GM18870 (cell line): ENCODE results near the gene DCTD.
"Not testable (repeated sequence)": the region's sequence is repeated elsewhere in the genome, so short reads cannot be mapped to it uniquely, and the experiment has no call there.

ENCODE experiments used
- ATAC-seq: cut with Tn5 transposase; IDR thresholded peaks from one replicate; pipeline ENCODE4 v1.9.1; 2021; ENCODE audit warnings: moderate library complexity; ENCODE audit not compliant: unreplicated experiment

DCTD gene

GRCh38 chr4:182922501-182923284 is 5.5 kb upstream of the DCTD start:
- ATAC-seq, result no peak

- no peak for ATAC-seq
Observed at GRCh38 chr4:182921608-182922007, 4.4 kb upstream of the DCTD start.

- ATAC-seq, result no peak
Observed at GRCh38 chr4:182920676-182921075, 3.5 kb upstream of the DCTD start.

DNA sequence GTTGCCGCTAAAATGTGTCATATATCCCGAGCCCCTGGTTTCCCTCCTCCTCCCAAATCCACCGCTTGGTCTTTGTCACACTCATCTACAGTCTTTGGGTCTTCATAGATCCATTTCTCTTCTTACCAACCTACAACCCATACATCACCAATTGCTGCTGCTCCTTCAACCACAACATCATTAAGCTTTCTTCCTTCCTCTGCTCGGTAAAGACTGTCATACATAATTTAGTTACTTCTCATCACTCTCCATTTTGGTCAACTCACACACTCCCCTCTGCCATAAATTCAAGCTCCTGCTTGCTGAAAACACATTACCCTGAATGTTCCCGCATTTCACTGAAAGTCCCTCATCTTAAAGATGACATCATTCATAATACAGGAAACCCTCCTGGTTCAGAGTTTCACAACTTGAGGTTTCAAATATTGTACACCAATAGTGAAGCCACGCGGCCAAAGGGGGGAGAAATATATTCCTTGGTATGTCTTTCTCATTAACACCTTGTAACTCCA is 1.7 kb upstream of the DCTD start:
- peak; percentile 44 for ATAC-seq

- ATAC-seq, result peak; percentile 23
Observed at GRCh38 chr4:182918044-182918607, 940 bp upstream of the DCTD start.

- peak; percentile 6 for ATAC-seq
Observed at GRCh38 chr4:182916483-182917181, 554 bp downstream of the DCTD start.

GRCh38 chr4:182914357-182914756 is 2.8 kb downstream of the DCTD start:
- ATAC-seq, result no peak

DNA sequence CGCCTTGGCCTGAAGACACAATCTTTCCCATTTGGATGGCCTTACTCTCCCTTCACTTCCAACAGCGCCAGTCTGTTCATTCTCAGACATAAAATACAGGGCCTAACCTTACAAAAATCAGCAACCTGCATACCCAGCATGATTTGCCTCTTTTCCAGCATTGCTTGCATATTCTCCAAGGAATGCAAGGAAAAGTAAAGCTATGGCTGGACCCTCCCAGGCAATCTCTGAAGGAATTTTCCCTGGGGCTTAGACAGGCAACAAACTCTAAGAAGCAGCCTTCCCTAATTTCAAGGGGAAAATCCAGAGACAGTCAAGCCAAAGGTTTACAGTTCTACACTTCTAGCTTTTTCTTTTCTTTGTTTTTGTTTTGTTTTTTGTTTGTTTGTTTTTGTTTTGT is 3.6 kb downstream of the DCTD start:
- ATAC-seq, result no peak

GRCh38 chr4:182913036-182913435 is 4.2 kb downstream of the DCTD start:
- ATAC-seq, result no peak

DNA sequence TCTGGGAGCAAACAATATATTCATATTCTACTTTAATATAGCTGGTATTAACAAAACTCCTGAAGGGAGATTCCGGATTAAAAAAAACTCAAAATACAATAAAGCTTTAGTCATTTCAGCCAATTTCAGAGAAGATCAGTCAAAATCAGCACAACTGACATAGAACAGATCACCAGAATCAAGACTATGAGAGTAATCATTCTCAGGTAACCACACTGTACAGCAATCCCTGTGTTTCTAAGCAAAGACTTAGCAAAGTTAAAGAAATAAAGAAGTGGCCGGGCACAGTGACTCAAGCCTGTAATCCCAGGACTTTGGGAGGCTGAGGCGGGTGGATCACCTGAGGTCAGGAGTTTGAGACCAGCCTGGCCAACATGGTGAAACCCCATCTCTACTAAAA is 9.1 kb downstream of the DCTD start:
- ATAC-seq, result no peak

- ATAC-seq, result no peak
Observed at GRCh38 chr4:182907396-182907795, 9.8 kb downstream of the DCTD start.

DNA sequence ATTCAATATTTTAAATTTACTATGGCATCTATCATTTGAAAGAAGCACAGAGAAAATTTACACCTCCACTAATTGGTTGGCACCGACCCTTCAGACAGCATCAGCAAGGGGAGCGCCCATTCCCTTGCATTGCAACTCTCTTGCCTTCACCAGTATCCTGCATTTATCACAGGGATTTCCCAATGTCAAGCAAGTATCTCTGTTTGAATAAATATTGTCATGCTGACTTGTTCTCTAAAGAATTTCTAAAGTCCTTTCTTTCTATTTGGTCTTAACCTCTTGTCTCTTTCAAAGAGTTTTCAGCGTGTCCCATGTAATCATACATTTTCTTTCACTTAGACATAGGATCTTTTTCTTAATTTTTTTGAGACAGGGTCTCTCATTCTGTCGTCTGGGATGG is 10.4 kb downstream of the DCTD start:
- no peak for ATAC-seq

DNA sequence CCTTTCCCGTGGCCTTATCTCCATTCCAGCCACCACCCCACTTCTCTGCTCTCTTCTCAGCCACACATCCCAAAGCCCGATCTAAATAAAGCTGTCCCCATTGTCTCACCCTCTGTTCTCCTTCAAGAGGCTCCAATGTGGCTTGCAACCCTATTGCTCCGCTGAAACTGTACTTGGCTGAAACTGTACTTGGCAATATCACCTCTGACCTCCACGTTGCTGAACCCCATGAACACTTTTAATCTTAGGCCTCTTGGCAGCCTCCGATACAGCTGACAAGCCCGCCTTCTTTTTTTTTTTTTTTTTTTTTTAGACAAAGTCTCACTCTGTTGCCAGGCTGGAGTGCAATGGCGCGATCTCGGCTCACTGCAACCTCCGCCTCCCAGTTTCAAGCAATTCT is 12.1 kb downstream of the DCTD start:
- ATAC-seq, result no peak

DNA sequence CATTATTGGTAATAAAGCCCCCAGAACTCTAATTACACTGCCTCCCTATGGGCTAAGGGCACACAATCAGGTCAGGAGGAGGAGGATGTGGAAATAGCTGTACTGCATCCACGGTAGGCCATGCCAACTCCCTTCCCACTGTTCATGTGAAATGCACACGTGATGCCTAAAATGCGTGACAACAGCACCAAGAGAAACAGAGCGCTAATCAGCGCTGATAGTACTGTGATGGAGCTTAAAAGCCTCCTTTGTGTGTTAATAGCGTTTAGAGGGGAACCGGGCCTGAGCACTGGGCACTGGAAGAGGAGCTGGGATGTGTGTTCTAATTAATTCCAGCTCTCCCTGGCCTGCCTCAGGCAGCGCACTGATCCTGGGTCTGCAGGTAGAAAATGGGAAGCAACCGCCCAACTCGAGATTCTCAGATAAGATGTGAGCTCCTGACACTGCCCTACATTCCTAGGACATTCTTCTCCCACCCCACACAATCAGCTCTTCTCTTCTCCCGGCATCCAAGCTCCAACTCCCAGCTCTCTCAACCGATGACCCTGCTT is 12.9 kb downstream of the DCTD start:
- no peak for ATAC-seq

- ATAC-seq, result no peak
Observed at GRCh38 chr4:182903013-182903412, 14.2 kb downstream of the DCTD start.

- ATAC-seq, result no peak
Observed at GRCh38 chr4:182901337-182901736, 15.8 kb downstream of the DCTD start.

- ATAC-seq, result not testable (repeated sequence)
Observed at GRCh38 chr4:182900021-182900420, 17.2 kb downstream of the DCTD start.

GRCh38 chr4:182898479-182898799 is 18.7 kb downstream of the DCTD start:
- no peak for ATAC-seq

DNA sequence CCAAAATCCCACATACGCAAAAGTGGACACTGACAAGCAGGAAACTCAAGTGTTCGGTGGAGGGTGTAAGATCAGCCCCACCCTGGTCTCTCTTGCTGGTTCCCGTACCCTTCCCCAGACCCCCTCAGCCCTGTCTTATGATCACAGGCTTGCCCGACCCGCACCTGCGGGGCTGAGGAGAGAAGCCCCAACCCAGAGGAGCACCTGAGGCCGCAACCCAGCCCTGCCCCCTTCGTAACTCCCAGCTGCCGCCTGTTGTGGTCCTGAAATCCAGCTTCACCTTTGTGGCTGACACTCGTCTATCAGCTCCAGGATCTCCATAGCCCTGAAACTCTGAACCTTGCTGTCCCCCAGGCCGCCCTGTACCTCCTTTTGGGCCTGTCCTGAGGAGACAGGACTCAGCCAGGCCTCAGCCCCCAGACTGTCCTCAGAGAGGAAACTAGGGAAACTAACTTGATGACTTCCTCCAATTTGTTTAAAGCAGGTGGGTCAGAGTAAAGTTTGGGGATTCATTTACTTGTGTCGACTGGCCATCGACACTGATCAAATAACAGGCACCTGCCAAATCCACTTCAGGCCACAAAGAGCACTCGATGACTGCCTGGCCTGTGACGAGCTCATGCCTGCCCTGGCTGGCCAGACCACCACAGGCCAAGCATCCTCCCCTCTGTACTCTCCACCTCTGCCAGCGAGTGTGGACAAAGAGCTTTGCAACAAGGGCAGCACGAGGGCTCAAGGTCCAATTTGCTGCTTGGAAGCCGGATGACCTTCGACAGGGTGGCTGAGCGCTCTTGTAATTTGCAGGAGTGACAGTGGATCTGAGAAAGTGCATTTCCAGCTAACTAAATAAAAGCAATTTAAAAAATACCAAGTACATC is 19.3 kb downstream of the DCTD start:
- no peak for ATAC-seq

- no peak for ATAC-seq
Observed at GRCh38 chr4:182896421-182896820, 20.8 kb downstream of the DCTD start.

GRCh38 chr4:182895791-182896292 is 21.3 kb downstream of the DCTD start:
- ATAC-seq, result no peak
